IPS-NIHi11 (cell line): ENCODE measurements around the gene SERPINA12.
"Not testable (repeated sequence)": the region's sequence is repeated elsewhere in the genome, so short reads cannot be mapped to it uniquely, and the experiment has no call there.

ENCODE experiments used
- DNase-seq: peaks from one replicate; pipeline ENCODE4 v3.0.0; 2012; ENCODE audit warnings: mixed read lengths, low spot score

The SERPINA12 gene

GRCh38 chr14:94536836-94537235, 27.6 kb upstream of the SERPINA12 start:
- DNase-seq, result no peak

GRCh38 chr14:94535506-94535905, 26.2 kb upstream of the SERPINA12 start:
- no peak for DNase-seq

- no peak for DNase-seq
Measured at GRCh38 chr14:94532447-94532846, 23.2 kb upstream of the SERPINA12 start.

GRCh38 chr14:94531187-94531586, 21.9 kb upstream of the SERPINA12 start:
- no peak for DNase-seq

GRCh38 chr14:94524093-94524492, 14.8 kb upstream of the SERPINA12 start:
- no peak for DNase-seq

GRCh38 chr14:94523265-94523664, 14.0 kb upstream of the SERPINA12 start:
- no peak for DNase-seq

GRCh38 chr14:94522115-94522724, 13.0 kb upstream of the SERPINA12 start:
- DNase-seq, result no peak

- no peak for DNase-seq
Measured at GRCh38 chr14:94521375-94522114, 12.3 kb upstream of the SERPINA12 start.

GRCh38 chr14:94517641-94518257, 8.5 kb upstream of the SERPINA12 start:
- DNase-seq, result peak; percentile 23

GRCh38 chr14:94517248-94517640, 8.0 kb upstream of the SERPINA12 start:
- DNase-seq, result no peak

GRCh38 chr14:94515856-94516255, 6.6 kb upstream of the SERPINA12 start:
- no peak for DNase-seq

GRCh38 chr14:94515426-94515825, 6.2 kb upstream of the SERPINA12 start:
- no peak for DNase-seq

- DNase-seq, result no peak
Measured at GRCh38 chr14:94514351-94514750, 5.1 kb upstream of the SERPINA12 start.

GRCh38 chr14:94510481-94510880, 1.2 kb upstream of the SERPINA12 start:
- not testable (repeated sequence) for DNase-seq

- DNase-seq, result no peak
Measured at GRCh38 chr14:94505641-94506040, 3.6 kb downstream of the SERPINA12 start.

GRCh38 chr14:94505206-94505605, 4.1 kb downstream of the SERPINA12 start:
- DNase-seq, result no peak

GRCh38 chr14:94501588-94502516, 7.4 kb downstream of the SERPINA12 start:
- DNase-seq, result no peak

- peak; percentile 28 for DNase-seq
Measured at GRCh38 chr14:94500264-94500663, 9.0 kb downstream of the SERPINA12 start.

- no peak for DNase-seq
Measured at GRCh38 chr14:94499673-94500072, 9.6 kb downstream of the SERPINA12 start.

GRCh38 chr14:94498215-94498614, 11.1 kb downstream of the SERPINA12 start:
- no peak for DNase-seq

- no peak for DNase-seq
Measured at GRCh38 chr14:94494085-94494484, 15.2 kb downstream of the SERPINA12 start.

GRCh38 chr14:94491511-94491910, 17.8 kb downstream of the SERPINA12 start:
- DNase-seq, result no peak
